Endothelial cell of umbilical vein (primary cell): ENCODE measurements around the gene MACROD2.

ENCODE experiments used
- CTCF ChIP-seq, 2 donors: IDR thresholded peaks; 1 replicate in 1 of 2; 2 replicates in 1 of 2; pipeline ENCODE4 v1.5.1; 2011; ENCODE audit warnings: low read length in 2 of 2, mild to moderate bottlenecking in 2 of 2, moderate library complexity in 2 of 2, control low read depth in 1 of 2, inconsistent platforms in 1 of 2, low read depth in 1 of 2; ENCODE audit not compliant: insufficient read depth in 1 of 2; ENCODE audit errors: extremely low read depth in 1 of 2
- EZH2 ChIP-seq: IDR thresholded peaks from 2 replicates; pipeline ENCODE4 v1.6.1; 2012; ENCODE audit warnings: borderline replicate concordance, low read depth, mild to moderate bottlenecking, moderate library complexity, low read length, inconsistent platforms; ENCODE audit not compliant: severe bottlenecking
- FOS ChIP-seq: IDR thresholded peaks from 2 replicates; pipeline ENCODE4 v1.6.1; 2011; ENCODE audit warnings: mild to moderate bottlenecking, low read length, moderate library complexity, borderline replicate concordance; ENCODE audit not compliant: insufficient read depth
- POLR2A ChIP-seq: IDR thresholded peaks from 2 replicates; pipeline ENCODE4 v1.6.1; 2012; ENCODE audit warnings: low read depth, mild to moderate bottlenecking, control low read depth, low read length
- POLR2AphosphoS5 ChIP-seq: IDR thresholded peaks from 2 replicates; pipeline ENCODE4 v1.6.1; 2012; ENCODE audit warnings: low read depth, mild to moderate bottlenecking, control low read depth, low read length, moderate library complexity; ENCODE audit not compliant: insufficient read depth

- TF ChIP-seq POLR2A = no peak
- TF ChIP-seq CTCF (IDR thresholded peaks at IDR 0.05; ENCODE audit: extremely low read depth in 1 of 2, insufficient read depth in 1 of 2, low read depth in 1 of 2, low read length in 2 of 2) = no peak
- TF ChIP-seq FOS = no peak
- no peak for TF ChIP-seq POLR2AphosphoS5
- TF ChIP-seq EZH2 = no peak
Measured at GRCh38 chr20:14432597-14432996, 437.3 kb downstream of the MACROD2 start.
